Coronary artery (tissue), 2 donors: ENCODE results near the gene LAMA1.
A peak's percentile ranks its signal among the peaks of the same experiment; 100 is the strongest.

Source experiments
- DNase-seq: peaks from one replicate; pipeline ENCODE4 v3.0.0-alpha.2; 2017; ENCODE audit warnings: low spot score
- H3K27ac ChIP-seq, 2 donors: fragments of 200-600 bp; sonication (generic); one replicate each; pipeline ENCODE4 v1.5.1; 2016 to 2019
- H3K4me3 ChIP-seq: fragments of 200-600 bp; sonication (generic); 2 replicates; pipeline ENCODE4 v1.5.1; 2016; ENCODE audit warnings: mild to moderate bottlenecking, moderate library complexity
- CTCF ChIP-seq: fragments of 200-600 bp; sonication (generic); IDR thresholded peaks from one replicate; pipeline ENCODE4 v1.5.1; 2019; ENCODE audit warnings: antibody characterized with exemption

LAMA1 gene

GRCh38 chr18:7056026-7056425, 61.6 kb downstream of the LAMA1 start:
- H3K4me3 ChIP-seq: no peak overlapping the region

GRCh38 chr18:7049951-7050350, 67.6 kb downstream of the LAMA1 start:
- no peak for TF ChIP-seq CTCF
- no peak overlapping the region for H3K4me3 ChIP-seq
- no peak for DNase-seq
- no peak overlapping the region for H3K27ac ChIP-seq

More at GRCh38 chr18:7056026-7056425, 61.6 kb downstream of the LAMA1 start:
- TF ChIP-seq CTCF: no peak
- no peak overlapping the region for H3K27ac ChIP-seq
- no peak for DNase-seq

GRCh38 chr18:7048081-7048480, 69.5 kb downstream of the LAMA1 start:
- no peak for DNase-seq
- TF ChIP-seq CTCF: no peak
- Histone ChIP-seq H3K4me3 (no peak overlapping the region), H3K27ac (no peak overlapping the region)

GRCh38 chr18:7047336-7047735, 70.3 kb downstream of the LAMA1 start:
- H3K27ac ChIP-seq: no peak overlapping the region
- no peak for DNase-seq
- TF ChIP-seq CTCF: no peak
- H3K4me3 ChIP-seq: no peak overlapping the region

GRCh38 chr18:7038330-7038851, 79.2 kb downstream of the LAMA1 start:
- DNase-seq: peak; percentile 87
- peak; percentile 40 for TF ChIP-seq CTCF
- peak overlapping the region in 1 of 2 donors; percentile 80 for H3K27ac ChIP-seq
- peak overlapping the region; percentile 62 for H3K4me3 ChIP-seq

- no peak for TF ChIP-seq CTCF
- no peak for DNase-seq
- no peak overlapping the region for H3K27ac ChIP-seq
- no peak overlapping the region for H3K4me3 ChIP-seq
These were observed 80.1 kb downstream of the LAMA1 start for GRCh38 chr18:7037470-7037869.

GRCh38 chr18:7035807-7036206, 81.8 kb downstream of the LAMA1 start:
- H3K4me3 ChIP-seq: no peak overlapping the region
- DNase-seq: no peak
- H3K27ac ChIP-seq: no peak overlapping the region
- TF ChIP-seq CTCF: no peak
